HG03108 (cell line): ENCODE data around the gene ACP3.

ENCODE experiments used
- ATAC-seq: cut with Tn5 transposase; IDR thresholded peaks from one replicate; pipeline ENCODE4 v1.9.1; 2021; ENCODE audit warnings: moderate library complexity; ENCODE audit not compliant: unreplicated experiment

ACP3 gene

GRCh38 chr3:132404276-132404675, 87.1 kb downstream of the ACP3 start:
- no peak for ATAC-seq

- ATAC-seq, result no peak
These were observed 88.0 kb downstream of the ACP3 start for GRCh38 chr3:132405188-132405587.

- no peak for ATAC-seq
These were observed 88.5 kb downstream of the ACP3 start for GRCh38 chr3:132405609-132406299.

- ATAC-seq, result no peak
These were observed 89.4 kb downstream of the ACP3 start for GRCh38 chr3:132406587-132406986.

- ATAC-seq, result no peak
These were observed 89.8 kb downstream of the ACP3 start for GRCh38 chr3:132407025-132407424.
